HCT116 (cell line): Measurements from ENCODE around the gene NIM1K.

Source experiments
- SRF ChIP-seq: IDR thresholded peaks from 2 replicates; pipeline ENCODE4 v1.6.1; 2012; ENCODE audit warnings: low read depth
- TF ChIP-seq, protein P1 (sequence below): IDR thresholded peaks from 2 replicates; pipeline ENCODE4 v1.6.1; 2012; ENCODE audit warnings: low read depth
- TF ChIP-seq, protein P2 (sequence below): IDR thresholded peaks from 2 replicates; pipeline ENCODE4 v1.6.1; 2011; ENCODE audit warnings: mild to moderate bottlenecking, low read length, moderate library complexity; ENCODE audit not compliant: insufficient replicate concordance; ENCODE audit errors: extremely low read depth

- TF ChIP-seq, protein P1, sequence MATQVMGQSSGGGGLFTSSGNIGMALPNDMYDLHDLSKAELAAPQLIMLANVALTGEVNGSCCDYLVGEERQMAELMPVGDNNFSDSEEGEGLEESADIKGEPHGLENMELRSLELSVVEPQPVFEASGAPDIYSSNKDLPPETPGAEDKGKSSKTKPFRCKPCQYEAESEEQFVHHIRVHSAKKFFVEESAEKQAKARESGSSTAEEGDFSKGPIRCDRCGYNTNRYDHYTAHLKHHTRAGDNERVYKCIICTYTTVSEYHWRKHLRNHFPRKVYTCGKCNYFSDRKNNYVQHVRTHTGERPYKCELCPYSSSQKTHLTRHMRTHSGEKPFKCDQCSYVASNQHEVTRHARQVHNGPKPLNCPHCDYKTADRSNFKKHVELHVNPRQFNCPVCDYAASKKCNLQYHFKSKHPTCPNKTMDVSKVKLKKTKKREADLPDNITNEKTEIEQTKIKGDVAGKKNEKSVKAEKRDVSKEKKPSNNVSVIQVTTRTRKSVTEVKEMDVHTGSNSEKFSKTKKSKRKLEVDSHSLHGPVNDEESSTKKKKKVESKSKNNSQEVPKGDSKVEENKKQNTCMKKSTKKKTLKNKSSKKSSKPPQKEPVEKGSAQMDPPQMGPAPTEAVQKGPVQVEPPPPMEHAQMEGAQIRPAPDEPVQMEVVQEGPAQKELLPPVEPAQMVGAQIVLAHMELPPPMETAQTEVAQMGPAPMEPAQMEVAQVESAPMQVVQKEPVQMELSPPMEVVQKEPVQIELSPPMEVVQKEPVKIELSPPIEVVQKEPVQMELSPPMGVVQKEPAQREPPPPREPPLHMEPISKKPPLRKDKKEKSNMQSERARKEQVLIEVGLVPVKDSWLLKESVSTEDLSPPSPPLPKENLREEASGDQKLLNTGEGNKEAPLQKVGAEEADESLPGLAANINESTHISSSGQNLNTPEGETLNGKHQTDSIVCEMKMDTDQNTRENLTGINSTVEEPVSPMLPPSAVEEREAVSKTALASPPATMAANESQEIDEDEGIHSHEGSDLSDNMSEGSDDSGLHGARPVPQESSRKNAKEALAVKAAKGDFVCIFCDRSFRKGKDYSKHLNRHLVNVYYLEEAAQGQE, result no peak
- TF ChIP-seq, protein P2, sequence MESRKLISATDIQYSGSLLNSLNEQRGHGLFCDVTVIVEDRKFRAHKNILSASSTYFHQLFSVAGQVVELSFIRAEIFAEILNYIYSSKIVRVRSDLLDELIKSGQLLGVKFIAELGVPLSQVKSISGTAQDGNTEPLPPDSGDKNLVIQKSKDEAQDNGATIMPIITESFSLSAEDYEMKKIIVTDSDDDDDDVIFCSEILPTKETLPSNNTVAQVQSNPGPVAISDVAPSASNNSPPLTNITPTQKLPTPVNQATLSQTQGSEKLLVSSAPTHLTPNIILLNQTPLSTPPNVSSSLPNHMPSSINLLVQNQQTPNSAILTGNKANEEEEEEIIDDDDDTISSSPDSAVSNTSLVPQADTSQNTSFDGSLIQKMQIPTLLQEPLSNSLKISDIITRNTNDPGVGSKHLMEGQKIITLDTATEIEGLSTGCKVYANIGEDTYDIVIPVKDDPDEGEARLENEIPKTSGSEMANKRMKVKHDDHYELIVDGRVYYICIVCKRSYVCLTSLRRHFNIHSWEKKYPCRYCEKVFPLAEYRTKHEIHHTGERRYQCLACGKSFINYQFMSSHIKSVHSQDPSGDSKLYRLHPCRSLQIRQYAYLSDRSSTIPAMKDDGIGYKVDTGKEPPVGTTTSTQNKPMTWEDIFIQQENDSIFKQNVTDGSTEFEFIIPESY, result no peak
- no peak for TF ChIP-seq SRF
Observed at GRCh38 chr5:43256261-43256966, 64.4 kb downstream of the NIM1K start.
